Lower leg skin (tissue), 3 donors: Measurements from ENCODE around the gene PLBD2.

ENCODE experiments used
- POLR2A ChIP-seq, 2 donors: fragments of 450-650 bp; IDR thresholded peaks; one replicate each; pipeline ENCODE4 v1.6.1; 2016 to 2017; ENCODE audit warnings: antibody characterized with exemption in 2 of 2, mild to moderate bottlenecking in 1 of 2, moderate library complexity in 1 of 2
- TF ChIP-seq, protein P1 (sequence below), 3 donors: fragments of 450-650 bp; IDR thresholded peaks; one replicate each; pipeline ENCODE4 v1.5.1; 2016; ENCODE audit warnings: antibody characterized with exemption in 3 of 3, mild to moderate bottlenecking in 3 of 3, moderate library complexity in 2 of 3

DNA sequence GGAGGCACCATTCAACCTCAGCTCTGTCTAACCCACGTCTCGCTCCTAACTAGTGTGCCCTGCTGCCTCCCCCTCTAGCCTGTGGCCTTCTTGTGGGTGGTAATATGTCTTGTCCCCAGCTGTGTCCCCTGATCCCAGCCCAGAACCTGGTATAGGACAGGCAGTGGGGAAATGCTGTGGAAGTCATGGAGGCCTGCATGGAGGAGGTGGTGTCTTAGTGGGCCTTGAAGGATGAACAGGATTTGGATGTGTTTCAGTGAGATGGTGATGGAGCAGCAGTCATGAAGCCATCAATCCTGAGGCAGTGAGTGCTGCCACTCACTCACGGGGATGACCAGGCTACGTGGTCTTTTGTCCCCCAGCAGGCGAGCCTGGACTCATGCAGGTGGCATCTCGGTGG lies 13.4 kb downstream of the PLBD2 start:
- TF ChIP-seq, protein P1, sequence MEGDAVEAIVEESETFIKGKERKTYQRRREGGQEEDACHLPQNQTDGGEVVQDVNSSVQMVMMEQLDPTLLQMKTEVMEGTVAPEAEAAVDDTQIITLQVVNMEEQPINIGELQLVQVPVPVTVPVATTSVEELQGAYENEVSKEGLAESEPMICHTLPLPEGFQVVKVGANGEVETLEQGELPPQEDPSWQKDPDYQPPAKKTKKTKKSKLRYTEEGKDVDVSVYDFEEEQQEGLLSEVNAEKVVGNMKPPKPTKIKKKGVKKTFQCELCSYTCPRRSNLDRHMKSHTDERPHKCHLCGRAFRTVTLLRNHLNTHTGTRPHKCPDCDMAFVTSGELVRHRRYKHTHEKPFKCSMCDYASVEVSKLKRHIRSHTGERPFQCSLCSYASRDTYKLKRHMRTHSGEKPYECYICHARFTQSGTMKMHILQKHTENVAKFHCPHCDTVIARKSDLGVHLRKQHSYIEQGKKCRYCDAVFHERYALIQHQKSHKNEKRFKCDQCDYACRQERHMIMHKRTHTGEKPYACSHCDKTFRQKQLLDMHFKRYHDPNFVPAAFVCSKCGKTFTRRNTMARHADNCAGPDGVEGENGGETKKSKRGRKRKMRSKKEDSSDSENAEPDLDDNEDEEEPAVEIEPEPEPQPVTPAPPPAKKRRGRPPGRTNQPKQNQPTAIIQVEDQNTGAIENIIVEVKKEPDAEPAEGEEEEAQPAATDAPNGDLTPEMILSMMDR (IDR thresholded peaks at IDR 0.05), result no peak
- no peak for TF ChIP-seq POLR2A (IDR thresholded peaks at IDR 0.05)
